Lower leg skin (tissue), 3 donors: ENCODE data around the gene CLIP2.

Experiments
- POLR2A ChIP-seq, 2 donors: fragments of 450-650 bp; IDR thresholded peaks; one replicate each; pipeline ENCODE4 v1.6.1; 2016 to 2017; ENCODE audit warnings: antibody characterized with exemption in 2 of 2, mild to moderate bottlenecking in 1 of 2, moderate library complexity in 1 of 2
- TF ChIP-seq, protein P1 (sequence below), 3 donors: fragments of 450-650 bp; IDR thresholded peaks; one replicate each; pipeline ENCODE4 v1.5.1; 2016; ENCODE audit warnings: antibody characterized with exemption in 3 of 3, mild to moderate bottlenecking in 3 of 3, moderate library complexity in 2 of 3

DNA sequence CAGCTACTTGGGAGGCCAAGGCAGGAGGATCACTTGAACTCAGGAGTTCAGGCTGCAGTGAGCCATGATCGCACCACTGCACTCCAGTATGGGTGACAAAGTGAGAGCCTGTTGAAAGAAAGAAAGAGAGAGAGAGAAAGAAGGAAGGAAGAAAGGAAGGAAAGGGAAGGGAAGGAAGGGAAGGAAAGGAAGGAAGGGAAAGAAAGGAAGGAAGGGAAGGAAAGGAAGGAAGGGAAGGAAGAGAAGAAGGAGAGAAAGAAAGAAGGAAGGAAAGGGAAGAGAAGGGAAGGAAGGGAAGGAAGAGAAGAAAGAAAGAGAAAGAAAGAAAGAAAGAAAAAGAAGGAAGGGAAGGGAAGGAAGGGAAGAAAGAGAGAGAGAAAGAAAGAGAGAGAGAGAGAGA, 61.5 kb downstream of the CLIP2 start:
- TF ChIP-seq, protein P1, sequence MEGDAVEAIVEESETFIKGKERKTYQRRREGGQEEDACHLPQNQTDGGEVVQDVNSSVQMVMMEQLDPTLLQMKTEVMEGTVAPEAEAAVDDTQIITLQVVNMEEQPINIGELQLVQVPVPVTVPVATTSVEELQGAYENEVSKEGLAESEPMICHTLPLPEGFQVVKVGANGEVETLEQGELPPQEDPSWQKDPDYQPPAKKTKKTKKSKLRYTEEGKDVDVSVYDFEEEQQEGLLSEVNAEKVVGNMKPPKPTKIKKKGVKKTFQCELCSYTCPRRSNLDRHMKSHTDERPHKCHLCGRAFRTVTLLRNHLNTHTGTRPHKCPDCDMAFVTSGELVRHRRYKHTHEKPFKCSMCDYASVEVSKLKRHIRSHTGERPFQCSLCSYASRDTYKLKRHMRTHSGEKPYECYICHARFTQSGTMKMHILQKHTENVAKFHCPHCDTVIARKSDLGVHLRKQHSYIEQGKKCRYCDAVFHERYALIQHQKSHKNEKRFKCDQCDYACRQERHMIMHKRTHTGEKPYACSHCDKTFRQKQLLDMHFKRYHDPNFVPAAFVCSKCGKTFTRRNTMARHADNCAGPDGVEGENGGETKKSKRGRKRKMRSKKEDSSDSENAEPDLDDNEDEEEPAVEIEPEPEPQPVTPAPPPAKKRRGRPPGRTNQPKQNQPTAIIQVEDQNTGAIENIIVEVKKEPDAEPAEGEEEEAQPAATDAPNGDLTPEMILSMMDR (IDR thresholded peaks at IDR 0.05): no peak
- TF ChIP-seq POLR2A (IDR thresholded peaks at IDR 0.05): no peak
